K562 (cell line): ENCODE measurements around the gene FASTKD3. TPM values are rescaled to one million over a fixed set of nuclear protein-coding genes. Genes with fewer than 3 reads are reported as not detected.

Experiments used
- ARNT ChIP-seq, 2 experiments: fragments of 450-650 bp; IDR thresholded peaks; 2 replicates each; pipeline ENCODE4 v1.6.1; 2016; ENCODE audit warnings: mild to moderate bottlenecking in 1 of 2
- CTBP1 ChIP-seq: fragments of 450-650 bp; IDR thresholded peaks from 2 replicates; pipeline ENCODE4 v1.6.1; 2016; ENCODE audit warnings: borderline replicate concordance
- FOXP1 ChIP-seq: sonication (generic); formaldehyde crosslinking; IDR thresholded peaks from 2 replicates; pipeline ENCODE4 v1.8.0; 2022; ENCODE audit warnings: mild to moderate bottlenecking, missing genetic modification reagents
- HDAC2 ChIP-seq: fragments of 450-650 bp; IDR thresholded peaks from 2 replicates; pipeline ENCODE4 v1.6.1; 2016; ENCODE audit warnings: mild to moderate bottlenecking
- HNRNPH1 ChIP-seq: fragments of 200-400 bp; formaldehyde crosslinking; optimal IDR thresholded peaks from 2 replicates; pipeline ENCODE3; 2017; ENCODE audit warnings: low read depth, mild to moderate bottlenecking, low read length, moderate library complexity
- NCOA2 ChIP-seq, 2 experiments: fragments of 450-650 bp; IDR thresholded peaks; 2 replicates each; pipeline ENCODE4 v1.6.1; 2018; ENCODE audit warnings: mild to moderate bottlenecking in 2 of 2, moderate library complexity in 1 of 2; ENCODE audit not compliant: partially characterized antibody in 2 of 2
- SMARCE1 ChIP-seq: fragments of 450-650 bp; IDR thresholded peaks from 2 replicates; pipeline ENCODE4 v1.7.1; 2016; ENCODE audit warnings: mild to moderate bottlenecking
- SNIP1 ChIP-seq: fragments of 450-650 bp; IDR thresholded peaks from 2 replicates; pipeline ENCODE4 v1.7.1; 2017; ENCODE audit warnings: low read depth, mild to moderate bottlenecking
- SNRNP70 ChIP-seq: fragments of 200-400 bp; formaldehyde crosslinking; optimal IDR thresholded peaks from 2 replicates; pipeline ENCODE3; 2017; ENCODE audit warnings: low read depth, low read length
- TARDBP ChIP-seq: fragments of 450-650 bp; IDR thresholded peaks from 2 replicates; pipeline ENCODE4 v1.6.1; 2016
- ZNF668 ChIP-seq: fragments of 250-450 bp; sonication (Bioruptor Pico); IDR thresholded peaks from 2 replicates; pipeline ENCODE4 v1.8.0; 2022; ENCODE audit warnings: mild to moderate bottlenecking, inconsistent platforms
- ZNF780A ChIP-seq: fragments of 250-450 bp; sonication (Bioruptor Pico); IDR thresholded peaks from 2 replicates; pipeline ENCODE4 v1.5.0; 2021; ENCODE audit warnings: mild to moderate bottlenecking
- ZSCAN32 ChIP-seq: fragments of 450-650 bp; formaldehyde crosslinking; IDR thresholded peaks from 2 replicates; pipeline ENCODE4 v1.4.0; 2020; ENCODE audit warnings: mild to moderate bottlenecking, moderate library complexity
- polyA plus RNA-seq, 8 experiments: library from polyadenylated mRNA; depleted of rRNA in 4 of 8; stranded (reverse) in 5 of 8; unstranded in 3 of 8; fragments of >200 nt; fragmentation: Nextera tagmentation in 2 of 8; fragmentation: Illumina TruSeq in 1 of 8; extraction: Ambion mirVana in 2 of 8; extraction: Trizol in 1 of 8; gene quantifications; 2 replicates each; pipeline versions ENCODE4 v1.2.1 to v1.2.3, GENCODE V29; 2011 to 2014; ENCODE audit warnings: inconsistent platforms in 1 of 8, missing spikeins in 1 of 8
- total RNA-seq, 7 experiments: library from RNA; depleted of rRNA in 6 of 7; stranded (reverse); fragments of >200 nt in 6 of 7; fragmentation: Illumina TruSeq in 2 of 7; extraction: Trizol in 2 of 7; gene quantifications; 2 replicates each; pipeline versions ENCODE4 v1.2.1 to v1.2.3, GENCODE V29; 2011 to 2021; ENCODE audit warnings: low replicate concordance in 1 of 7
- TF ChIP-seq, protein P1 (sequence below): sonication (generic); IDR thresholded peaks from 2 replicates; pipeline ENCODE4 v1.6.1; 2016
- TF ChIP-seq, protein P2 (sequence below): fragments of 200-600 bp; sonication (generic); IDR thresholded peaks from one replicate; pipeline ENCODE4 v1.6.1; 2012; ENCODE audit warnings: mild to moderate bottlenecking, low read depth, low read length, inconsistent platforms

FASTKD3 gene
- total and polyA plus RNA-seq, 9 of the 15 experiments (the other 6 are each of a cell fraction or from before 2014, with no cell fraction given) = 17.1 to 149 (median 47.5) TPM

DNA sequence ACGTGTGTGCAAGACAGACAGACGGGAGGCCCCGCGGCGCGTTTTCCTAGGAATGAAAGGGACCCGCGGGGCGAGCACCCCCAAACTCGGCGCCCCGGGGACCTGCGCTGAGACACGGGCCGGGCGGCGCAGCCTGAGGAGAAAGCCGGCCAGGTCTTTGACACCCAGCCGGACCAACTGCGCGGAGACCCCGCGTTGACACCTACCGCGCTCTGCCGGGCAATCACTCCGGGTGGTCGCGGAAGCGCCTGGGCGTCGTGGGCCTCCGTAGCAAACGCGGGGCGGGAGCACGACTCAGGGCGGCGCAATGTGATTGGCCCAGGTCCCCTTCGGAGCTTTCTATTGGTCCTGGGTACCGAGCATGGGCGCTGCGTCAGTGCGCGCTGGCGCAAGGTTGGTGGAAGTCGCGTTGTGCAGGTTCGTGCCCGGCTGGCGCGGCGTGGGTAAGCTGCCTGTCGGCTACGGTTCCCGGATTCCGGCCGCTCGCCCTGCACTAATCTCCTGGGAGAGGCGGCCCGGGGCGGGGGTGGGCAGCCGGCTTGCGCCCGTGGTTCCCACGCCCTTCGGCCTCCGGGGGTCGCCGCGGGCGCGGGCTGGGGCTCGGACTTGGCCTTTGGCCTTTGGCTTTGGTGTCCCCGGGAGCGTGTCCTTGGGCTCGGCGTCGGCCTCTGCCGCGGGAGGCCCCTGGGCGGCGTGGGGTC, at the start of gene FASTKD3, which contains the start of gene MTRR (continued):
- TF ChIP-seq ARNT (IDR thresholded peaks at IDR 0.05) (no peak), CTBP1 (peak; percentile 76), ZSCAN32 (CRISPR knock-in tag) (no peak), HDAC2 (no peak; the same call in 1 of the 2 replicates), SNRNP70 (no peak), ZNF780A (CRISPR knock-in tag) (no peak), SNIP1 (no peak), FOXP1 (no peak), SMARCE1 (0 out of 2 replicates have a peak, but pooled peaks have one; percentile 11), HNRNPH1 (no peak), TARDBP (0 out of 2 replicates have a peak, but pooled peaks have one; percentile 13), ZNF668 (CRISPR knock-in tag) (no peak), NCOA2 (IDR thresholded peaks at IDR 0.05; ENCODE audit: partially characterized antibody in 2 of 2) (no peak)
- TF ChIP-seq, protein P1, sequence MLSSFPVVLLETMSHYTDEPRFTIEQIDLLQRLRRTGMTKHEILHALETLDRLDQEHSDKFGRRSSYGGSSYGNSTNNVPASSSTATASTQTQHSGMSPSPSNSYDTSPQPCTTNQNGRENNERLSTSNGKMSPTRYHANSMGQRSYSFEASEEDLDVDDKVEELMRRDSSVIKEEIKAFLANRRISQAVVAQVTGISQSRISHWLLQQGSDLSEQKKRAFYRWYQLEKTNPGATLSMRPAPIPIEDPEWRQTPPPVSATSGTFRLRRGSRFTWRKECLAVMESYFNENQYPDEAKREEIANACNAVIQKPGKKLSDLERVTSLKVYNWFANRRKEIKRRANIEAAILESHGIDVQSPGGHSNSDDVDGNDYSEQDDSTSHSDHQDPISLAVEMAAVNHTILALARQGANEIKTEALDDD = no peak
- TF ChIP-seq, protein P2, sequence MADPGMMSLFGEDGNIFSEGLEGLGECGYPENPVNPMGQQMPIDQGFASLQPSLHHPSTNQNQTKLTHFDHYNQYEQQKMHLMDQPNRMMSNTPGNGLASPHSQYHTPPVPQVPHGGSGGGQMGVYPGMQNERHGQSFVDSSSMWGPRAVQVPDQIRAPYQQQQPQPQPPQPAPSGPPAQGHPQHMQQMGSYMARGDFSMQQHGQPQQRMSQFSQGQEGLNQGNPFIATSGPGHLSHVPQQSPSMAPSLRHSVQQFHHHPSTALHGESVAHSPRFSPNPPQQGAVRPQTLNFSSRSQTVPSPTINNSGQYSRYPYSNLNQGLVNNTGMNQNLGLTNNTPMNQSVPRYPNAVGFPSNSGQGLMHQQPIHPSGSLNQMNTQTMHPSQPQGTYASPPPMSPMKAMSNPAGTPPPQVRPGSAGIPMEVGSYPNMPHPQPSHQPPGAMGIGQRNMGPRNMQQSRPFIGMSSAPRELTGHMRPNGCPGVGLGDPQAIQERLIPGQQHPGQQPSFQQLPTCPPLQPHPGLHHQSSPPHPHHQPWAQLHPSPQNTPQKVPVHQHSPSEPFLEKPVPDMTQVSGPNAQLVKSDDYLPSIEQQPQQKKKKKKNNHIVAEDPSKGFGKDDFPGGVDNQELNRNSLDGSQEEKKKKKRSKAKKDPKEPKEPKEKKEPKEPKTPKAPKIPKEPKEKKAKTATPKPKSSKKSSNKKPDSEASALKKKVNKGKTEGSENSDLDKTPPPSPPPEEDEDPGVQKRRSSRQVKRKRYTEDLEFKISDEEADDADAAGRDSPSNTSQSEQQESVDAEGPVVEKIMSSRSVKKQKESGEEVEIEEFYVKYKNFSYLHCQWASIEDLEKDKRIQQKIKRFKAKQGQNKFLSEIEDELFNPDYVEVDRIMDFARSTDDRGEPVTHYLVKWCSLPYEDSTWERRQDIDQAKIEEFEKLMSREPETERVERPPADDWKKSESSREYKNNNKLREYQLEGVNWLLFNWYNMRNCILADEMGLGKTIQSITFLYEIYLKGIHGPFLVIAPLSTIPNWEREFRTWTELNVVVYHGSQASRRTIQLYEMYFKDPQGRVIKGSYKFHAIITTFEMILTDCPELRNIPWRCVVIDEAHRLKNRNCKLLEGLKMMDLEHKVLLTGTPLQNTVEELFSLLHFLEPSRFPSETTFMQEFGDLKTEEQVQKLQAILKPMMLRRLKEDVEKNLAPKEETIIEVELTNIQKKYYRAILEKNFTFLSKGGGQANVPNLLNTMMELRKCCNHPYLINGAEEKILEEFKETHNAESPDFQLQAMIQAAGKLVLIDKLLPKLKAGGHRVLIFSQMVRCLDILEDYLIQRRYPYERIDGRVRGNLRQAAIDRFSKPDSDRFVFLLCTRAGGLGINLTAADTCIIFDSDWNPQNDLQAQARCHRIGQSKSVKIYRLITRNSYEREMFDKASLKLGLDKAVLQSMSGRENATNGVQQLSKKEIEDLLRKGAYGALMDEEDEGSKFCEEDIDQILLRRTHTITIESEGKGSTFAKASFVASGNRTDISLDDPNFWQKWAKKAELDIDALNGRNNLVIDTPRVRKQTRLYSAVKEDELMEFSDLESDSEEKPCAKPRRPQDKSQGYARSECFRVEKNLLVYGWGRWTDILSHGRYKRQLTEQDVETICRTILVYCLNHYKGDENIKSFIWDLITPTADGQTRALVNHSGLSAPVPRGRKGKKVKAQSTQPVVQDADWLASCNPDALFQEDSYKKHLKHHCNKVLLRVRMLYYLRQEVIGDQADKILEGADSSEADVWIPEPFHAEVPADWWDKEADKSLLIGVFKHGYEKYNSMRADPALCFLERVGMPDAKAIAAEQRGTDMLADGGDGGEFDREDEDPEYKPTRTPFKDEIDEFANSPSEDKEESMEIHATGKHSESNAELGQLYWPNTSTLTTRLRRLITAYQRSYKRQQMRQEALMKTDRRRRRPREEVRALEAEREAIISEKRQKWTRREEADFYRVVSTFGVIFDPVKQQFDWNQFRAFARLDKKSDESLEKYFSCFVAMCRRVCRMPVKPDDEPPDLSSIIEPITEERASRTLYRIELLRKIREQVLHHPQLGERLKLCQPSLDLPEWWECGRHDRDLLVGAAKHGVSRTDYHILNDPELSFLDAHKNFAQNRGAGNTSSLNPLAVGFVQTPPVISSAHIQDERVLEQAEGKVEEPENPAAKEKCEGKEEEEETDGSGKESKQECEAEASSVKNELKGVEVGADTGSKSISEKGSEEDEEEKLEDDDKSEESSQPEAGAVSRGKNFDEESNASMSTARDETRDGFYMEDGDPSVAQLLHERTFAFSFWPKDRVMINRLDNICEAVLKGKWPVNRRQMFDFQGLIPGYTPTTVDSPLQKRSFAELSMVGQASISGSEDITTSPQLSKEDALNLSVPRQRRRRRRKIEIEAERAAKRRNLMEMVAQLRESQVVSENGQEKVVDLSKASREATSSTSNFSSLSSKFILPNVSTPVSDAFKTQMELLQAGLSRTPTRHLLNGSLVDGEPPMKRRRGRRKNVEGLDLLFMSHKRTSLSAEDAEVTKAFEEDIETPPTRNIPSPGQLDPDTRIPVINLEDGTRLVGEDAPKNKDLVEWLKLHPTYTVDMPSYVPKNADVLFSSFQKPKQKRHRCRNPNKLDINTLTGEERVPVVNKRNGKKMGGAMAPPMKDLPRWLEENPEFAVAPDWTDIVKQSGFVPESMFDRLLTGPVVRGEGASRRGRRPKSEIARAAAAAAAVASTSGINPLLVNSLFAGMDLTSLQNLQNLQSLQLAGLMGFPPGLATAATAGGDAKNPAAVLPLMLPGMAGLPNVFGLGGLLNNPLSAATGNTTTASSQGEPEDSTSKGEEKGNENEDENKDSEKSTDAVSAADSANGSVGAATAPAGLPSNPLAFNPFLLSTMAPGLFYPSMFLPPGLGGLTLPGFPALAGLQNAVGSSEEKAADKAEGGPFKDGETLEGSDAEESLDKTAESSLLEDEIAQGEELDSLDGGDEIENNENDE = no peak
